HG02943 (cell line): Measurements from ENCODE around the gene CDH12.
"Not testable (repeated sequence)": the region's sequence is repeated elsewhere in the genome, so short reads cannot be mapped to it uniquely, and the experiment has no call there.

ENCODE experiments used
- ATAC-seq: cut with Tn5 transposase; IDR thresholded peaks from one replicate; pipeline ENCODE4 v1.9.1; 2021; ENCODE audit warnings: mild to moderate bottlenecking, low read depth, moderate library complexity; ENCODE audit not compliant: unreplicated experiment

CDH12 gene

DNA sequence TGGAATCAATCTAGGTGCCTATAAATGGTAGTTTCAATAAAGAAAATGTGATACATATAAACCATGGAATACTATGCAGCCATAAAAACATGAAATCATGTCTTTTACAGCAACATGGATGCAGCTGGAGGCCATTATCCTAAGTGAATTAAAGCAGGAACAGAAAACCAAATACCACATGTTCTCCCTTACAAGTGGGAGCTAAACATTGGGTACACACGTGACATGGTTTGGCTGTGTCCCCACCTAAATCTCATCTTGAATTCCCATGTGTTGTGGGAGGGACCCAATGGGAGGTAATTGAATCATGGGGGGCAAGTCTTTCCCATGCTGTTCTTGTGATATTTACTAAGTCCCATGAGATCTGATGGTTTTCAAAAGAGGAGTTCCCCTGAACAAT is 78.9 kb downstream of the CDH12 start:
- ATAC-seq, result not testable (repeated sequence)

DNA sequence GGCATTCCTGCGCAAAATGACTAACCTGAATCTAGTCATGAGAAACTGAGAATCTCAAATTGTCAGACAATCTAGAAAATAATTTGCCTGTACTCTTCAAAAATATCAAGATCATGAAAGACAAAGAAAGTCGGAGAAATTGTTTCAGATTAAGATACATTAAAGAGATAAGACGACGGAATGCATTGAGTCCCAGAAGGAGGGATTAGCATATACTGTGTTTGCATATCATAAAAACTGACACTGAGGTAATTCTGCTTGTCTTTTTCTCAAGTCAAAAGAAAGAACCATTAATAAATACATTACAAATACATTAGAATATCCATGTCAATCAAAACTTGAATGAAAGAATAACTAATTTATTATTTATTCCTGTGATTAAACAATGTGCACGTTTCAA is 88.4 kb downstream of the CDH12 start:
- no peak for ATAC-seq

DNA sequence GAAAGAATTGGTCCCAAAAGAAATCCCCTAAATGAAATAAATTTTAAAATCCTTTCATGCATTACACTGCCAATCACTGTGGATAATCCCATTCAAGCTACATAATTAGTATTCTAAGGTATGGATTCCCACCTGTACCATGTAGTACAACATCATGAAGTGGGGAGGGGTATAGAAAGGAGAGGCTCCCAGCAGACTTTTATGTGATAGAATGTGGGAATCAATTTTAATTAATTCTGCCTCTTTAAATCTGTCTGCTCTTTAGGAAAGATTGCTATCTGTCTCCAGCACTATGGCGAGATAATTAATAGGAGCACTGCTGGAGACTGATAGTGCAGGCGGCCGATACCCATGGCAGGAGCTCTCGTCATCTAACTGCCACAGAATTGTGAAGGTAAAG is 95.4 kb downstream of the CDH12 start:
- ATAC-seq, result no peak

DNA sequence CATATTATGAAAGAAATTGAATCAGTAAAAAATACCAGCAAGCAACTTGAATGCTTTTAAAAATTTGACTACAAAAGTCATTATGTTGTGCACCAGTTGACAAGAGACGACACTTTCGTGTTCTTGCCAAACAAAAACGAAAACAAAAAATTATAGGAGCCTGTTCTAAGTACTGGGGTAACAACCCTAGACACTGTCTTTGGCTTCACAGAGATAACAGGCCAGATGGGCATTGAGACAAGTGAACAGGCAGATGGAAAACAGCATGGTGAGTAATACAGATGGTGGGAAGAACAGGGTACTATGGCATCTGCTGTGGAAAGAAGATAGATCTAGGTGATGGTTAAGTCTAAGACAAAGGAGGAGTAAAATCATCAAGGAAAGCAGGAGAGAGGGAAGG is 99.0 kb downstream of the CDH12 start:
- ATAC-seq, result no peak

DNA sequence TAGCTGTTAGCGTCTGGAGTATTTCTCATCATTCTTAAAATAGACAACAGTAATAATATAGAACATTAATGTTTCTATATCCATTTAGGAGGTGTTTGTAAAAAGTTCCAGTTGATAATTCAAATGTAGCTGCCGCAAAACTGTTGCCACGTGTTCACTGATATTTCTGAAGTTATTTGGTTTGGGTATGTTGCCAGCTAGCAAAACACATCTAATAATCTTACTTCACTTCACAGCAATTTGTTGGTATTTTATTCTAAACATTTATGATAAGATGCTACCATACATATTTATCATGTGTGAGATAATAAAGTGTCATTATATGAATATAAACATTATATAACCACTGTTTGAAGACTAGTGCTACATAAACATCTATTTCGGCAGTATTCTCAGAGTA is 101.6 kb downstream of the CDH12 start:
- ATAC-seq, result no peak

DNA sequence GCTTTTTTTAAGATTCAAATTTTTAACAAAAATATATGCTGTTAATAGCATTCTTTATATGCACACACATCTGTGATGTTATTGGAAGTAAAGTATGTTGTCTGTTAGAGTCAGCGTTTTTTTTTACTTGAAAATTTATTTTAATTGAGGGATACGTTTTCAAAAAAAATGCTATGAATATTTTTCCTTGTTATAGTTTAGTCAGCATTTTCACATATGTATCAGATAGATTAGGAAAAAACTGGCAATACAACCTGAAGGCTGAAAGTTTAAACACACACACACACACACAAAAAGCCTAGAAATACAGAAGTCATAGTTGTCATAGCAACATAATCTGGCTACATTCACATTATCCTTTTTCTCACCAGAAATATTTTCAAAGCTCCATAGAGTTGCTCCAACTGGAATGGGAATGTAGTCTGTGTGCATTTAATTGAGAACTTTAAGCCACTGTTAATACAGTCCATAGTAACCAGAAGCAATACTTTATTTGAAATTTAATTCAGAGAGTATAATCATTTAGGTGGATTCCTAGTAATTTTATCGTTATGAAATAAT is 116.6 kb downstream of the CDH12 start:
- no peak for ATAC-seq

DNA sequence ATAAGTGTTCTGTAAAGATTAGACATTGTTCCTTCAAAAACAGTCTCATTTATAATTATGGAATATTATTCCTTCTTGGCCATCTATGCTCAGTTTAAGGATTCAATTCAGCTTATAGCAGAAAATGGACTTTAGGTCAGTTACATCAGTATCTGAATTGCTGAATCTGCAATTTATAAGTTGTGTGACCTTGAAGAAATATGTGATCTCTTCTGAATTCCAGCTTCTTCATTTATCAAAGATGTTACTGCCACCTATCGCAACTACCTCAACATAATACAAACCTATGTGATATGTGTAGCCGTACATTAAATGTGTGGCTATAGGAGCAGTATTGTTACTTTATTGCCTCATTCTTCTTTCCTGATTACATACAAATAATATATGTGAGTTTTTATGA is 118.2 kb downstream of the CDH12 start:
- ATAC-seq, result no peak

DNA sequence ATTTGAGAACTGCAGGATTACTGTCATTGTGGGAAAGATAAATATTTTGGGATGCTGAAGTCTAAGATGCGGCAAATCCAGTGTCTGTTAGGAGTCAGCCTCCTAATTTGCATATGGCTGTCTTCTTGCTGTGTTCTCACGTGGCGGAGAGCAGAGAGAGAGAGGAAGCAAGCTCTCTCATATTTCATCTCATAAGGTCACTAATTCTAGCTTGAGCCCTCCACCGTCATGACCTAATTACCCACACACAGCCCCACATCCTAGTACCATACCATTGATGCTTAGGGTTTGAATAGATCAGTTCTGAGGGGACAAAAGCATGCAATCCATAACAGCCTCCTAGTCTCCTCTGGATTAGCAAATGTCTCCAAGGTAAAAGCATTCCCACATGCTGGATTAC is 124.5 kb downstream of the CDH12 start:
- no peak for ATAC-seq

DNA sequence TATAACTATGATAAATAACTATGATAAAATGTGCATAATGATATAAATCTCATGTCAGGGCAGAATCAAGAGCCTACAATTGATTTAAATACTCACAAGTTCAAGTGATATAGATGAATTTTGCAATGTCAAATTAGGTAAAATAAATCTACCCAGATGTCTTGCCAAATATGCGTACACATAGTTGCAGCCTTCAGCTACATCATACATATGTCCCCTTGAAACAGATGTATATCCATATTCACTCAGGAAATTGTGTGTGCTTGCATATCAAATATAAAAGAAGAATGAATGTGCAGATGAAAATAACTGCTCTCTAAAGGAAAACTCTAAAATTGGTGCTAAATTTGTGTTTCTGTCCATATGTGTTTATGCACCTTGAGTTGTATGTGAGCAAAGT is 130.7 kb downstream of the CDH12 start:
- ATAC-seq, result no peak

DNA sequence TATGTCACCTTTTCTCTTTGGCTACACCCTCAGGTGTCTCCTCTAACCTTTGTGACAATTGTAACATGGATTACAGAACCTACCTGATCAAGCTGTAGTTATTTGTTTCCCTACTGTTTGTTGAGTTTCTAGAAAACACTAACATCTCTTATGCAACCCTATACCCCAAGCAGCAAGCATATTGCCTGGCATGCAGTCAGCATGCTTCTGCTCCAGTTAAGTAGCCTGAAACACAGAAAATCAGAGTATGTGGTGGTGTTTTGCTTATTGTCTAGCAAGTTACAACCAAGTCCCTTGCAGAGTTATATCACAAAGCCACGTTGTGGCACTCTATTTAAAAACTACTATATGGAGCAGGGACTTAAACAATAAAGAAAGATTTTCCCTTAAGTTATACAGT is 131.1 kb downstream of the CDH12 start:
- no peak for ATAC-seq

DNA sequence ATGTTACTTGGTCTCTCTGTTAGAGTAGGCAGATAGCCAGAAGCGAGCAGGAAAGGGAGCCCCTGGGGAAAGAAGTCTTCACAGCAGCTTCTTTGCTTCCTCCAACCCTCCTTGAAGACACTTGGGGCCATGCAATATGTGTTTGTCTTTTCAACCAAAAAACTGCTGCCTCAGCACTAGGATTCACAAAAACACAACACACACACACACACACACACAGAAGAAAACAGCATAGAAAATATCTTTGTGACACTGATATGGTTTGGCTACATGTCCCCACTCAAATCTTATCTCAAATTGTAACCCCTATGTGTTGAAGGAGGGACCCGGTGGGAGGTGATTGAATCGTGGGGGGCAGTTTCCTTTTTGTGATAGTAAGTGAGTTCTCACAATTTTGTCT is 133.3 kb downstream of the CDH12 start:
- no peak for ATAC-seq

DNA sequence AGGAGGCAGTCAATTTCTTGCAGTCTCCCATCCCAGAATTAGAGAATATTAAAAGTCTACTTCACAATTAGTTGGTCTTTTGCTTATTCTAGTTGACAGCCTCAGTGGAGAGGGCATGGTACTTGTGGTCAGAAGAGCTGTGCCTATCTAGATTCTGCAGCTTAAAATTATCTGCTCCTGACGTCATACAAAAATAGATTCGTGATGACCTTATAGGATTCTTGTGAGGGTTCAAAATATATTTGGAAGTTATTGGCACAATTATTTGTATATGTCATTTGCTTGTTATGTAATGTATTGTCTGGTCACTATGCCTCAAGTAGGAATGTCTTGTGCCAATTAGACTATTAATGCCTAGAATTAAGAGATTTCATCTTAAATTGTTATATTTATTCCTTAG is 142.5 kb downstream of the CDH12 start:
- ATAC-seq, result no peak

DNA sequence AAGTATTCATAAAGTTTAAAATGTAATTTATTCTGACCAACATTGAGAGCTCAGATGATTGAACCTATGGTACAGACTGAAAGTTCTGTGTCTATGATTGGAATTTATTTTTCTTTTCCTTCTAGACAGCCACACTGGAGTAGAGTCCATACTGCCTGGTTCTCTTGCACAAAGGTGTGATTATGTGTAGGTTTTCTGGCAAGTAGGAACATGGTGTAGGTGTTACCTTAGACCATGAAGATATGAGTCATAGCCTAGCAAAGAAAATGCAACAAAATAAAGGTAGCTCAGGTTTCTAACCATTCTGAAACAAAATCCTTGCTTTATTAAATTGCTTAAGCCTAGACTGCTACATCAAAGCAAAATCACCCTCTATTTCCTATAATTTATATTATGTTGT is 143.4 kb downstream of the CDH12 start:
- no peak for ATAC-seq

DNA sequence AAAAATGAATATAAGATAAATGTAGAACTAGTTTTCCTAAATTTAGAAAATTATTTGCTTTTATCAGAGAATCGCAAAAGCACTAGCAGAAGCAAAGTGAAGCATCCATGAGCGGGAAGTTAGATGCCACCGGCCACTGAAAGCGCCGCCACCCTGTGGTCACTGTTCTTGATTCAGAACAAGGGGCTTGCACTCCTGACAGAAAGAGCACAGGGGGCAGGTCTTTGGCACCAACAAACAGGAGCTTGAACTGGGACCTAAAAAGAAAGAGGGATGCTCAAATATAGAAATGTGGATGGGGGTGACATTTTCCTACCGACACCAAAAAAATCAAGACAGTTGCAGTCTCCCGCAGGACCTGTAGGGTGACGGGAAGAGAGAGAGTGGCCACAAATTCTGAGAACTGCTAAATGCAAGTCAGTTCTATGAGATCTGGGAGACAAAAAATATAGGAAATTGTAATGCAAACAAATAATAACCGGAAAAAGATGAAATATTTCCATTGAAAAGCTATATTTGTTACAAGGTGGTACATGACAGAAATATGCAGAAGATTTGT is 144.3 kb downstream of the CDH12 start:
- ATAC-seq, result no peak

DNA sequence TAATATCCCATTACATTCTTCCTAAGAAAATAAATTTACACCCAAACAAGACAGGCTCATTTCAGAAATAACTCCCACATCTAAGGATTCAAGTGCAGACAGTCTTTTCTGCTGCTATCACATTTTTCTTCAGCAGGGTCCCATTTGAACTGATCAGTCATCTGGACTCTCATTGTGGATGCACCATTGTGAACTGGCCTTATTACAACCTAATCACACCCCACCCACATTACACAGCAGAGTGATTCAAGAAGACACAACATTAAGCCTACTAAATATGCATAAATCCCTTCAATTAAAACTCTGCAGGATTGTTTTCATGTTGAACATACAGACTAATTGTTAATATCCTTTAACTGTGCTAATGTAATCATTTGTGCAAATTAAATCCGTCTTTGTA is 146.2 kb downstream of the CDH12 start:
- ATAC-seq, result no peak

DNA sequence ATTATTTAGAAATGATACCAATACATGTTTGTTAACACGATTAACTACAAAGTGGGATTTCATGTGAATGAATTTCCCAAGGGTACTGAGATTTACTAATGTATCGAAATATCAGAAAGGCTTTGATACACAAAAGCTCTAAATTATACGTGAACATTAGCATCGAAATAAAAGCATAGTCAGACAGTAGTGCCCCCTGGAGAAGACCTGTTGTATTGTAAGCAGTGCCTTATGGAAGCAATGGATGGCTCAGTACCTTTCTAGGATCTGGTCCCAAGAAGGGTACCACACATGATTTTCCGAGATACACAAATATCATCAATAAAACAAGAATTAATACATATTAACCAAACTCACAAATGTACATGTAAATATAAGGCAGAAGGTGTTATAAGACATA is 153.8 kb downstream of the CDH12 start:
- no peak for ATAC-seq

DNA sequence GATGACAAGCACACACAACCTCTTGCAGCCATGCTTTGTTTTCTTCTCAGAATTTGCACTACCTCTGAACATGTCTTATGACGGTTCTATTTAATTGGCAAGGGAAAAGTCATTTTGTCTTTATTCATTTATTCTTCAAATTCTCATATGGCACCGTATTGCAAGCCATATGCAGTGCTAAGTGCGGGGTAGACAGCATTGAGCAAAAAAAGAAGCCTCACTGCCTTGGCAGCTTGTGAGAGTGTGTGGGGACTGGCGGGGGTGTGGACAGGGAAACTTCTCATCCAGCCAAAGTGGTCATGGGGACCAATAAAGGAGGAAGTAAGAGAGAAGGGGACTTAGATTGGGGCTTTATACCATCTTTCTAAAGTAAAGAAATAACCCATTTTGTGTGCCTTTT is 160.0 kb downstream of the CDH12 start:
- no peak for ATAC-seq

DNA sequence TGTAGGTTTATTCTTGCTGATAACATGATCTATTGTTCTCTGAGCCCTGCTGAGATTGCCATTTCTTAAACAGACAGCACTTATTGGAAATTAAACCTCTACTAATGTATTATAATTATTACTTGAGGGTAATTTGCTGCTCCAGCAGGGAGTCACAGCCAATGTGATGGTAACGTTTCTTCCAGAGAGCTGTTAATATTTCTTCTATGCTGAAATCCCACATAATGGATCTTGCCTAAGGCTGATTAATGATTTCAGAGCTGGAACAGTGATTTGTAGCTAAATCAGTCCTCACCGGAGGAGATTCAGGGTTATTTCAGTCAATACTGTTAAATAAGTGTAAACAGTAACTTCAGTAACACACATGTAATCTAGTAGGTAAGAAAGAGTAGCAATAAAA is 170.1 kb downstream of the CDH12 start:
- no peak for ATAC-seq

DNA sequence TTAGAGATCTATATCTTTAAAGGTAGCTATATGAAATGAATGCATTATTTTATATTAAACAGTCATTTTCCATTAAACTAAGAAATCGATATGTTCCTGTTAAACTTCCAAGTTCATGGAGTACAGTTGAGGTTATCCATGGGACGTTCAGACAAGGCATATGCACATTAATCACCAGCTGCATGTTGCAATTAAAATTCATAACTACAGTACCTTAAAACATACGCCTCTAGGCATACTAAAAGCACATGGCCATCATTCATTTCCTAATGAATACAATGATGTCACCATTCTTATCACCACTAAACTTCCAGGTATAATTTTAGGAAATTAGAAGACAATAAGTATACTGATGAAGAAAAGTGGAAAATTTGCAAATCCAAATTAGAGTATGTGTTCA is 174.3 kb downstream of the CDH12 start:
- no peak for ATAC-seq

DNA sequence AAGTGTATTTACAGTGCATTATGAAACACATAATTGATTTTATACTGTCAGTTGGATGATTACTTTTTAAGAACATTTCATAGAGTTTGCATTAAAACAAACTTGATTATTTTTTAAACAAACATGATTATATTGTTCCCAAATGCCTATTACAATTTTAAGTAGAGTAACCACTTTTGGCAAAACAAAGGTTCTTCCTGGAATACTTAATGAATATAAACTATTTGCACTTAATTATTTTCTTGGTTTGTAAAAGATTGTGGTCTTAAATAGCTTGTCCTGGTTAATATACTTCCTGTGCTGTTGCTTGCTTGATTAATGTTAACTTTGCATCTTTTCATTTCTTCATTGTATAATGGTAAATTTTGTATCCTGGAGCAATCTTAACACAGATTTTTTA is 180.0 kb downstream of the CDH12 start:
- no peak for ATAC-seq

DNA sequence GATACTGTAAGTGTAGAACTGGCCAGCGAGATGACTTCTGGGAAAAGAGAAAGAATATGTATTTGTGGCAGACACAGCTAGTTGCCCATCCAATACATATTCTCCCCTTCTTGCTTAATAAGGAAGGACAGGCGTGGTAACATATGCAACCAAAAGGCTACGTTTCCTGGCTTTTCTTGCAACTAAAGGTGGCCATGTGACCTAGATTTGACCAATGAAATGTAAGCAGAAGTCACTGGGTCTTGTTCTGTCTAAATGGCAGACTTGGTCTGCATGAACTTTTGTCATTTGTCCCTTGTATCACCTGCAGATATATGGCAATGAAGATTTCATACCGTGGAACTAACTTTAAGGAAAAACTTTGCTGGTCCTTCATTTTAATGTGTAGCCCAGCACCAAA is 183.8 kb downstream of the CDH12 start:
- no peak for ATAC-seq

DNA sequence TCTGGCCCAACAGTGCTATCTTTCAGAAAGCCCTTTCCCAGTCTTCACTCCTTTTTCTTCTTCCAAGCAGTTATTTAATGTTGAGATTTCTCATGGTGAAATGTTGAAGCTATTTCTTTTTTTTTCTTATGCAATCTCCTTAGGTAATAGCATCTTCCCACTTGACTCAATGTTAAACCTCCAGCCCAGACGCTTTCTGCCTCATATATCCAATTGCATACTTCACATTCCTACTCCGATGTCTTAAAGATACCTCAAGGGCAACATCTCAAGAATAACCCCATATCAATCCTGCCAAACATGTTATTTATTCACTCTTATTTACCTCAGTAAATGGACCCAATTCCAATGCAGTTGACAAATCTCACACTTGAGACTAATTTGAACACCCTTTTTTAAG is 187.3 kb downstream of the CDH12 start:
- ATAC-seq, result no peak

DNA sequence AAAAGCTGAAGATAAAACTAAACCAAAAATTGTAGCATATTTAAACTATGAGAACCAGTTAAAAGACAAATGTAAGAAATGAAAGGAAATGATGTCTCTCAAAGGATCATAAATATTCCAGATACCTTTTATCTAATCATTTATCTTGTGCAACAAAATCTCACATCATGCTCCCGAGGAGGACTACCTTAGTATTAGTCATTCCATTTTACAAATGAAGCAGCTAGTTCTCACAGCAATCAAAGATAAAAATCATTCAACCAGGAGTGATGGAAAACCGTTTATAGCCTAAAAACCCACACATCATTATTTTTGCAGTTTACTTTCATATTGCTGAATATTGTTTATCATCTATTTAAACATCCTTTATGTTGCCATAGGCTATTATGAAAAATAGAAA is 190.0 kb downstream of the CDH12 start:
- no peak for ATAC-seq
